HK-2 (cell line): ENCODE results near the gene RIOK3.
"Not testable (repeated sequence)": the region's sequence is repeated elsewhere in the genome, so short reads cannot be mapped to it uniquely, and the experiment has no call there.

Experiments used
- DNase-seq: peaks from one replicate; pipeline ENCODE4 v3.0.0-alpha.2; 2018; ENCODE audit not compliant: unreplicated experiment

Gene RIOK3

DNA sequence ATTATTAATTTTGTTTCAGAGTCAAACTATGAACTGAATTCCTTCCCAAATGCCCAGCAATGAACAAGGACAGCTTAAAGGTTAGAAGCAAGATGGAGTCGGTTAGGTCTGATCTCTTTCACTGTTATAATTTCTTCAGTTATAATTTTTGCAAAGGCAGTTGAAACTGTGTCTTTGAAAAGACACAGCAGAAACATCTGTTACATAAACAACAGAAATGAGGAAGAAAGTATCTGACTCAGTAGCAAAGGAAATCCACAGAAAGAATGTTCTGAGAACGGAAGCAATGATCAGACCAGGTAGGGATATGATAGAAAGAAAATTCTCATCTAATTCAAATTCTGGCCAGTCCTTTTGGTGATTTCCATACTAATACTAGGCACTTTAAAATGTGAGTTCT lies 45.0 kb downstream of the RIOK3 start:
- no peak for DNase-seq

DNA sequence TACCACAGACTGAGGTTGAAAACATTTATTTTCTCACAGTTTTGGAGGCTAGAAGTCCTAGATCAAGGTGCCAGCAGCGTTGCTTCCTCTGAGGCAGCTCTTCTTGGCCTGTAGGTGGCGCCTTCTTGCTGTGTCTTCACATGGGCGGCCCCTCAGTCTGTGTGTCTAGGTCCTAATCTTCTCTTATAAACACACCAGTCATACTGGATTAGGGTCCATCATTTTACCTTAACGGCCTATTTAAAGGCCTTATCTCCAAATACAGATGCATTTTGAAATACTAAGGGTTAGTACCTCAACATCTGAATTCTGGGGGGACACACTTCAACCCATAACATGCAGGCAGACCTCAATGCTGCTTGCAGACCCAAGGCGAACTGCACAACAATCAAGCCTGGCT lies 45.8 kb downstream of the RIOK3 start:
- DNase-seq, result peak; percentile 54

DNA sequence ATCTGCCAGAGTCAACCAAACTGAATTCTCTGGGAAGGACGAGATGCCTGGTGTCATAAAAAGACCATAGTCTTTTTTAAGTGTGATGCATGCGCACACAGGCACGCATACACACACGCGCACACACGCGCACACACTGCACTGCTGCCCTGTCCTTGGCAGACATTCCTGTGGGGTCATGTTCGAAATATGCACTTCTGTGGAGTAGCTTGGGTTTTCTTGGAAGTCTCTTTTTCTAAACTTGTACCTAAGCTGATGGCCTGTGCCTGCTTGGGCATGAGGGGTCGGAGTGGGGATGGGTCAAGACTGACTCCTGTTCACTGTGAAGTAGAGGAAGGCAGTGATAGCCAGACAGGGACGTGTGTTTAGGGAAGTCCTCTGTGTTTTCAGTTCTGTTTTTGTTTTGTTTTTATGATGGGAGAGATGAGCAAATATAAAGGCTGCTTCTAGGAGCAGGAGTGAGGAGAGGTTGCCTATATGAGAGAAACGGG lies 46.2 kb downstream of the RIOK3 start:
- DNase-seq, result no peak

DNA sequence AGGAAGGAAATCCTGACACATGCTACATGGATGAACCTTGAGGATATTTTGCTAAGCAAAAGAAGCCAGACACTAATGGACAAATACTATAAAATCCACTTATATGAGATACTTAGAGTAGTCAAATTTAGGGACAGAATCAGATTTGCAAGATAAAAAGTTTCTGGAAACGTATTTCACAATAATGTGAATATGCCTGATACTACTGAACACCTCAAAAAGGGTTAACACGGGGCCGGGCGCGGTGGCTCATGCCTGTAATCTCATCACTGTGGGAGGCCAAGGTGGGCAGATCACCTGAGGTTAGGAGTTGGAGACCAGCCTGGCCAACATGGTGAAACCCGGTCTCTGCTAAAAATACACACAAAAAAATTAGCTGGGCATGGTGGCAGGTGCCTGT lies 48.5 kb downstream of the RIOK3 start:
- DNase-seq, result no peak

DNA sequence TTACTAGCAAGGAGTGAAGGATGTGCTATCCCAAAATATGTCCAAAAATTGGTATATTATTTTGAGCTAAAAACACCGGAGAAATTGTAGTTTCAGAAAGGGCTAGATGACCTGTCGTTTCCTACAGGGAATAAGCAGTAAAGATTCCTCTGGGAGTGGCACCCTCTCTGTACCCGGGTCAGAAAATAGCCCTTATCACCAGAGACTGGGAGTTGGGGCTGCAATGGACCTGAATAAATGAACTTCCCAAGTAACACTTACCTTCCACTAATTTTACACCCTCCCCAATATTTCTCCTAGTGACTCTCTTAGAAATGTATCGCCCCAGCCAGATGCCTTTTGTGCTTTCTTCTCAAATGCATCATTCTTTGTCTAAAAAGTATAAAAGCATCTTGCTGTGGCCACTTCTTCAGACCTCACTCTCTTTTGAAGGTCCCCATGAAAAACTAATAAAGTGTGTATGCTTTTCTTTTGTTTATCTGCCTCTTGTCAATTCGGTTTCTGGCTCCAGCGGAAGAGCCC lies 49.5 kb downstream of the RIOK3 start:
- DNase-seq, result no peak

DNA sequence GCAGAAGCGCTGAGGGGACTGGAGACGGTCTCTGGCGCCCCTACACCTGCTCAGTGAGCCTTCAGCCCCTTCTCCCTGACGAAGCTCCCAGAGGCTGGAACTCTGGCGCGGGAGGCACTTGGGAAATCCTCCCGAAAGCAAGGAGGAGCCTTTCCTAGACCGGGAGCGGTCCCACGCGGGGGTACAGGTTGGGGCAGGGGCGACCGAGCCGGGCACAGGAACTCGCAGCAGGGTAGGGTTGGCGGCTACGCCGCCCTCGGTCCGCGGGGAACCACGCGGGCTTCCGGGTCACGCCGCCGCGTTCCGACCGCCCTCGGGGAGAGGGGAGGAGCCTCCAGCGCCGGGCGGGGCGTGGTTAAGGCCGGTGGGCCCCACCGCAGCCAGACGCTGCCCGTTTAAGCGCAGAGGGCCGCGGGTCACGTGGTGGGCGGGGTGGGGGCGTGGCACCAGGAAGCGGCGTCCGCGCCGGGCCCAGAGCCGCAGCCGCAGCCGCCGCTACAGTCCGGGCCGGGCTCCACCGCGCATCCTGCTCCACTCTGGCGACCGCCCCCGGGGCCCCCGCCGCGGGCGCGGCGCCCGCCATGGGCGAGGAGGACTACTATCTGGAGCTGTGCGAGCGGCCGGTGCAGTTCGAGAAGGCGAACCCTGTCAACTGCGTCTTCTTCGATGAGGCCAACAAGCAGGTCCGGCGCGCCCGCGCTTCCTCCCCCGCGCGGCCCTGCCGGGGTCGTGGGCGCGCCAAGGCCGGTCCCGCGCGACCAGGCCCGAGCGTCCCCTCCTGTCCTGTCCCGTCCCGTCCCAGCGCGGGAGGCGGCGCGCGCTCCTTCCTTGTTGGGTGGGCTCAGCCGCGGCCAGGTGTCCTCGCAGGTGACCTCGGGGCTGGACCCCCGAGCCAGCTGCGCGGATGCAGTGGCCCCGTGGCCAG lies 50.2 kb downstream of the RIOK3 start, which contains the start of gene RMC1:
Gene RMC1 (plus strand): TSS at position 474 of the 925 bp plus-strand sequence. CDS start 108 bp downstream, at position 582.
- DNase-seq, result peak; percentile 88

DNA sequence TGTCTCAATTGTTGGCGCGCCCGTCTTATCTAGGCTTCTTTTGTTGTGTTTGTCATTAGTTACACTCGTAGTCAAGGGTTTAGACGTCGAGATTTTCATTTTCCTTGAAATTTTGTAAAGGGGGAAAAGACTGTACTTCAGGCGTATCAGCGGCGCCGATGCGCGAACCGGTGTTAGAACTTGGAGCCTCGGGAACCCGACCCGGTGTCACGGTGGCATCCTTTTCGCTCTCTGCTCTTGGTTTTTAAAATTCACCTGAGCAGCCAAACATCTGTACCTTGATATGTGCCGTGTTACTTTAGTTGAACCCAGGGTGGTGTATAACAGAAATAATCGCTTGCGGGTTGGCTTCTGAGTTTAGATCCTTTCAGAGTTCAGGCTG lies 50.9 kb downstream of the RIOK3 start:
- DNase-seq, result no peak

DNA sequence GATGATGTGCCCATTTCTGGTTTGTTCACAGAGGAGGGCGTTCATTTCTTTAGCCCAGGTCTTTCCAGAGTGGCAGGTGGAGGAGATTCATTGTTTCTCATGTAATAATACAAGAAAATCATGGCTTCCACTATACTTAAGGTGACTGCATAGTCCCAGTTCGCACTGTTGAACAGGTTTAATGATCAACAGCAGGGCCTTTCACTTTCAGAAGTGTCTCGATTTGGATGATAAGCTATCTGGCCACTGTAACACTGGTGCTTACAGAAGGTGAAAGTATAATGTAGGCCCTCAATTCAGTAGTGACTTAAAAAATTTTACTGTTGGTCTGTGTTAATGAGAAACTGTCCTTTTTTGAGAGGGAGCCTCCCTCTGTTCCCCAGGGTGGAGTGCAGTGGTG lies 51.6 kb downstream of the RIOK3 start:
- no peak for DNase-seq

DNA sequence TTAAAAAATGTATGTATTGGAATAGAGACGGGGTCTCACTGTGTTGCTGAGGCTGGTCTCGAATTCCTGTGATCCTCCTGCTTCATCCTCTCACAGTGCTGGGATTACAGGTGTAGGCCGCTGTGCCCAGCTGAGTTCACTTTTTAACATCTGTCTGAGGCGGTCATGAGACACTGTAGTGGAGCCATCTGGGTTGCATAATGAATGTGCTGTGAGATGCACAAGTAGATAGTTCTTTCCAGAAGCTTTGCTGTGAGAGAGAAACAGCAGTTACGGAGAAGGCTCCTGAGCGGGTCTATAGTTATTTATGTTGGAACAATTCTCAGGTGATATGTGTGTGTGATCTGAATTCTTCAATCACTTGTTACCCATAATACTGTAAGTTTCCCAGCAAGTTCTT lies 53.3 kb downstream of the RIOK3 start:
- no peak for DNase-seq

DNA sequence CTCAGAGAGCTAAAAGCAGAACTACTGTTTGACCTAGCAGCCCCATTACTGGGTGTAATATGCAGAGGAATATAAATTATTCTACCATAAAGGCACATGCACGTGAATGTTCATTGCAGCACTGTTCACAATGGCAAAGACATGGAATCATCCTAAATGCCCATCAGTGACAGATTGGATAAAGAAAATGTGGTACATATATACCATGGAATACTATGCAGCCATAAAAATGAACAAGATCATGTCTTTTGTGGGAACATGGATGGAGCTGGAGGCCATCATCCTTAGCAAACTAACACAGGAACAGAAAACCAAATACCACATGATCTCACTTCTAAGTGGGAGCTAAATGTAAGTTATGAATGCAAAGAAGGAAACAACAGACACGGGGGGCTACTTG lies 57.8 kb downstream of the RIOK3 start:
- DNase-seq, result not testable (repeated sequence)

DNA sequence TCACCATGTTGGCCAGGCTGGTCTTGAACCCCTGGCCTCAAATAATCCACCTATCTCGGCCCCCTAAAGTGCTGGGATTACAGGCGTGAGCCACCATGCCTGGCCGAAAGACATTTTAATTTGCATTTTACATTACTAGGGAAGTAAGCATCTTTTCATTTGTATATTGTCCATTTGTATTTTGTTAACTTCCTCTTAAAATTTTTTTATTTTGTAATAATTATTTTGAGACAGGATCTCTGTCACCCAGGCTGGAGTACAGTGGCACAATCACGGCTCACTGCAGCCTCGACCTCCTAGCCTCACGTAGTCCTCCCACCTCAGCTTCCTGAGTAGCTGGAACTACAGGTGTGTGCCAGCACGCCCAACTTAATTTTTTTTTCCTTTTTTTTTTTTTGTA lies 59.1 kb downstream of the RIOK3 start:
- DNase-seq, result not testable (repeated sequence)

DNA sequence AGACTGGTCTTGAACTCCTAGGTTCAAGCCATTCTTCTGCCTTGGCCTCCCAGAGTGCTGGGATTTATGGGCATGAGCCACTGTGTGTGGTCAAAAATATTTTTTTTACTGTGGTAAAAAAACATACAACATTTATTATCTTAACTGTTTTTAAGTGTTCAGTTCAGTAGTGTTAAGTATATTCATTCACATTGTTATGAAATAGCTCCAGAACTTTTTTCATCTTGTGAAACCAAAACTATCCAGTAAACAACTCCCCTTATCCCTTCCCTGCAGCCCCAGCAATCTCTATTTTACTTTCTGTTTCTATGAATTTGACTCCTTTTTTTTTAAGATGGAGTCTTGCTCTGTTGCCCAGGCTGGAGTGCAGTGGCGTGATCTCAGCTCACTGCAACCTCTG lies 59.6 kb downstream of the RIOK3 start:
- no peak for DNase-seq

DNA sequence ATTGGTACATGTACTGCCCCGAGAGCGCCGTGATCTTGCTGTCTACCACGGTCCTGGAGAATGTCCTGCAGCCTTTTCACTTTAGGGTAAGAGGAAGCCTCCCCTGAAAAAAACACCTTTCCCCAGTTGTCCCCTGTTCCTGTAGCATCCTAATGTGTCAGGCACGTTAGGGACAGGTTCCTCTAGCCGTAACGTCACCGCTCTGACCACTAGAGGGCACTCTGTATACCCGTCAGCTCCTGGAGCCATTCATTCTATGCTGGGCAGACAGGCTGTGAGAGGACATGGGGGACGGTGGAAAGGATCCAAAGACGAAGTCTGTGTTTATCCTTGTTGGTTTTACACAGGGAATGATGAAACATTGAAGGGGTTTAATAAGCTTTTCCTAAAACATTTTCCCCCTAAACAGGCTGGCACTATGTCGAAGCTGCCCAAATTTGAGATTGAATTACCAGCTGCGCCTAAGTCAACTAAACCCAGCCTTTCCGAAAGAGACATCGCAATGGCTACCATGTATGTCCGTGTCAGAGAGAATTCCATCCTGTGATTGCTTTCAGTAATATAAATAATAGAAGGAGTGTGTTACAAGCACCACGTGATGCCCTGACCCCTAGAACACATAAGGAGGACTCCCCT lies 62.9 kb downstream of the RIOK3 start:
- DNase-seq, result peak; percentile 71

DNA sequence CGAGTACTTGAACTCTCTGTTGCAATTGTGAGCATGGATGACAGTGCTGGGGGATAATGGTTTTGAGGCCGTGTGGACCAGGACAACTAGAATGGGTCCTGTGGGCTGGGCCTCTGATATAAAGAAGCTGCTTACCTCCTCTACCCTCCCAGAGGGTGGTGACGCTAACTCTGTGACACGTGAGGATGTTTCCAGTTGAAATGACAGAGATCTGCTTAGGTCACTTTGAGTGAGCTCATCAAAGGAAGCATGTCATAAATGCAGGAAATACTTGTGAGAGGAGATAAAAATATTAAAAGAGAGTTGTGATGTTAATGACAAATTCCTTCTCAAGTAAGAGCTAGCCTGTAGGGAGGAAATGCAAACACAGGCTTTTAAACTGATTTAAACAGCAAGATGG lies 66.6 kb downstream of the RIOK3 start:
- no peak for DNase-seq

DNA sequence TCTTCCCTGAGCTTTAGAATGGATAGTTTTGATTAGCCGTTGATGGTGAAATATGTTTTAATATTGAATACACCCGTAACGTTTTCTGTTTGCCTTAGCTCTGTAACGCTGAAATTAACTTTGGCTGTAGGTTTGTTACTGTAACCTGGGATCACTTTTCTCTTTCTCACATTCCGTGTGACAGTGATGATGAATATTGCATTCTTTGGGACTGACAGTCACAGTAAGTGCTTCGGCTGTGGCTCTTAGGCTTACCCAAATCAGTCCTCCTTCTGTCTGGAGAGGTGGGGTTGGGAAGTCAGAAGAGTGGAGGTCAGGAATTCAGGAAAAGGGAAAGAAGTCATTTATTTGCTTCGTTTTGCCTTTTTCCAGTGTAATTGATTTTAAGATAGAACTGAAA lies 68.2 kb downstream of the RIOK3 start:
- no peak for DNase-seq

DNA sequence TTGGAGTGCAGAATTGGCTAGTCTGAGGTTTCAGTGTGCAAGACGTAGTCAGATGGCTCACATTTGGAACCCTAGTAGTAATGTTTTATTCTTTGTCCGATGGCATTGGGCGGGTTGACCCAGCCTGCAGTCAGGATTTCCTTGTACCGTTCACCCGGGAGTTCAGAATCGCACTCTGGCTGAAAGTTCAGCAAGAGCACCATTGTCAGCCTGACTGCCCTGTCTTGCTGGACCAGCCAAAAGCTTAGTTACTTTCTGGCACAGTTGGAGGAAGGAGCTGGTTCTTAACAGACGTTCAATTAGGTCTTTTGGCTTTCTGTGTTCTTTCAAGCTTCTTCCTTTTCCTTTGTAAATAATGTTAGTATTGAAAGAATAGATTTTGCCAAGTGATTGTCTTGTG lies 68.8 kb downstream of the RIOK3 start:
- DNase-seq, result no peak

DNA sequence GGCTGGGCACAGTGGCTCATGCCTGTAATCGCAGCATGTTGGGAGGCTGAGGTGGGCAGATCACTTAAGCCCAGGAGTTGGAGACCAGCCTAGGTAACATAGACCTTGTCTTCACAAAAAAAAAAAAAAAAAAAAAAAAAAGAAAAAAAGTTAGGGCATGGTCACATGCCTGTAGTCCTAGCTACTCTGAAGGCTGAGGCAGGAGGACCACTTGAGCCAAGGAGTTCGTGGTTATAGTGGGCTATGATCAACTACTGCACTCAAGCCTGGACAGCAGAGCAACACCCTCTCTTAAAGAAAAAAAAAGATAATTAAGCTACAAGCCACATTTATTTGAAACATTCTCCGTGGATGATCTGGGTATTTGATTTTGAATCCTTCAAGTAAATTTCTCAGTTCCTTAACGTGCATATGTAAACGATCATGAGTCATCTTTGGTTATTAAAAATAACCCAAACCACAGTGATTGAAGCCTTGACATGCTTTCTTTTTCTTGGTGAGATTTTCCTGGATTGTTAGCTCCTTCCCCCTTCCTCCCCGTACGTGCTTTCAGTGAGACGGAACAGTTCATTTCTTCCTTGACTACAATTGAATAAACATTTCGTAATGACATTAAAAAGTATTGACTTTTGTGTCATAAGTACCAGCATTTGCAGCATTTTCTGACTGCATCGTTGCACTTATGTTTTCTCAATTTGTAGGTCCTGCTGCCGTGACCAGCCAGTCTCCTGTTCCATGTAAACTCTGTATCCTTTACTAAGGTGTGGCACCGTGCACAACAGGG lies 70.5 kb downstream of the RIOK3 start:
- no peak for DNase-seq

DNA sequence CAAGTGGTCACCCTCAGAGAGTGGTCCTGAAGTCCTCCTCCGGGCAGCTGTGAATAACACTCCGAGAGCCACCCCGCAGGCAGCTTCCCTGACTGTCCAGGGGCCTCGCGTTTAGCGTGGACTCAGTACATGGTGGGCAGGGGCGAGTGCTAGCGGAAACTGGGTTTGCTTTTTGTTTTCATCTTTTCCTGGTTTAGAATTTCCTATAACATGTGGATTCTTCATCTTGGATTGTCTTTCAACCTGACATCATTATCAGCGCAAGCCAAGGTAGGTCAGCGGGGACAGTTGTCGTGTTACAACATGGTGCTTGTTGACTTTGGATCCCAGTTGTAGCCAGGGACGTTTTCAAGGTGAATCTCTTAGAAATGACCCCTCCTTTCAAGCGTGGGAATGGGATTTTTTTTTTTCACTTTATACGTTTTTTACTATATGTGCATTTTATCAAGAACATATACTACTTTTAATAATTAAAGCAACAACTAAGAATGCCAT lies 71.2 kb downstream of the RIOK3 start:
- no peak for DNase-seq

DNA sequence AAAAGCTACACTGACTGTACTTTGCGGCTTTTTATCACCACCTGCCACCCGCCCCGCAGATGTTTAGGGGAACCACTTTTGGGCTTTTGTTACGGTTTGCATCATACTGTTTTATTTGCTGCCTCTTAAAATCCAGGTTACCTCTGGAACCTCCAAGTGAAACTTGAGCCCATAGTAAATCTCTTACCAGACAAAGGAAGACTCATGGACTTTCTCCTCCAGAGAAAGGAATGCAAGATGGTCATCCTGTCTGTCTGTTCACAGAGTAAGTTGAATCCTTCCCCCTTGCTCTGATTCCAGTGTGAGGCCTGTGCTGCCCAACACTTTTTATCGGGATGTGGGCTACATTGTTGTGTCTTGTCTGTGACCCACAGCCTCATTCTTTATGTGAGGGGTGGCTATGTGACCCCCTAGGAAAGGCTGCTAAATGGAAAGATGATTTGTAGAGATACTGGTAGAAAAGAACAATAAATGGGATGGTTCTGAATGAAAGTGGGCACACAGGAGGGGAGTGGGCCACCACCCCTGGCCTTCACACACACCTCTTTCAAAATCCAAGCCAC lies 73.5 kb downstream of the RIOK3 start:
- DNase-seq, result no peak

DNA sequence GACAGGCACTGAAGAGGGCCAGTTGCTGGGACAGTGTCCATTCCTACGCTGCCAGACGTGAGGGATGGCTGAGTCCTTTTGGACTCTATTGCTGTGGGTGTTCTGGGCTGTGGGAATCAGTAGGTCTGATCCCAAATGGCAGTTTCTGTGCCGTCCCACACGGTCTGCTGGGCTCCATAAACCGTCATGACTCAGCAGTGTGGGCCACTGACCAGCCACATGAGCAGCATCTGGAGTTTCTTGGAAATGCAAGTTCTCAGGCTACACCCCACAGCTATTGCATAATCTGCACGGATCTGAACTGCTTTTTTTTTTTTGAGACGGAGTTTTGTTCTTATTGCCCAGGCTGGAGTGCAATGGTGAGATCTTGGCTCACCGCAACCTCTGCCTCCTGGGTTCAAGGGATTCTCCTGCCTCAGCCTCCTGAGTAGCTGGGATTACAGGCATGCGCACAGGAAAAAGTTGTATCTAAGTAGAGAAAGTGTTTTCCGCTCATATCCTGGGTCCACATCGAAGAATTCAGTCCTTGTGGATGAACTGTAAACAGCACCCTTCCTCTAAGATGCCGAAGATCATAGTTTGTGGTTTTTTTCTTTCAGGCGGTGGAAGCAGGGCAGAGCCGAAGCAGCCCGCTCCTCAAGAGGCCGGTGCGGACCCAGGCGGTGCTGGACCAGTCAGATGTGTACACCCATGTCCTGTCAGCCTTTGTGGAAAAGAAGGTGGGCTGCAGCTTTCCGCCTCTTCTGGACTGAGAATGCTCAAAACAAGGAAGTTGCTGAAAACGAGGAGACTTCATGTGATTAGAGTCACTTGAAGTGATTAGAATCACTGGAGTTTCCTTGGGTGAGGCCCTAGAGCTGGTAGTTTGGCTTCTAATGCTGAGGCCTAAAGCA lies 75.7 kb downstream of the RIOK3 start:
- DNase-seq, result no peak
